ENCODE data around the gene CDC20B.

- TF ChIP-seq EP300 (IDR thresholded peaks at IDR 0.05; ENCODE audit: borderline replicate concordance in 1 of 2, low read depth in 1 of 2, low read length in 1 of 2): no peak
- TF ChIP-seq NRF1 (IDR thresholded peaks at IDR 0.05; ENCODE audit: low read depth, low read length): no peak
- no peak for TF ChIP-seq CTCF (IDR thresholded peaks at IDR 0.05)
- no peak for TF ChIP-seq POLR2AphosphoS5 (IDR thresholded peaks at IDR 0.05; ENCODE audit: low read depth, low read length)
- no peak for TF ChIP-seq MAX (IDR thresholded peaks at IDR 0.05; ENCODE audit: low read depth)
Observed at GRCh38 chr5:55211184-55211874, 38.4 kb upstream of the CDC20B start.

Data from SK-N-SH (cell line).